ENCODE measurements around the gene AUH. TPM values are rescaled to one million over a fixed set of nuclear protein-coding genes. Genes with fewer than 3 reads are reported as not detected.

Gene AUH
- total RNA-seq, 1 experiment from 2014 or later = 21.7 TPM

DNA sequence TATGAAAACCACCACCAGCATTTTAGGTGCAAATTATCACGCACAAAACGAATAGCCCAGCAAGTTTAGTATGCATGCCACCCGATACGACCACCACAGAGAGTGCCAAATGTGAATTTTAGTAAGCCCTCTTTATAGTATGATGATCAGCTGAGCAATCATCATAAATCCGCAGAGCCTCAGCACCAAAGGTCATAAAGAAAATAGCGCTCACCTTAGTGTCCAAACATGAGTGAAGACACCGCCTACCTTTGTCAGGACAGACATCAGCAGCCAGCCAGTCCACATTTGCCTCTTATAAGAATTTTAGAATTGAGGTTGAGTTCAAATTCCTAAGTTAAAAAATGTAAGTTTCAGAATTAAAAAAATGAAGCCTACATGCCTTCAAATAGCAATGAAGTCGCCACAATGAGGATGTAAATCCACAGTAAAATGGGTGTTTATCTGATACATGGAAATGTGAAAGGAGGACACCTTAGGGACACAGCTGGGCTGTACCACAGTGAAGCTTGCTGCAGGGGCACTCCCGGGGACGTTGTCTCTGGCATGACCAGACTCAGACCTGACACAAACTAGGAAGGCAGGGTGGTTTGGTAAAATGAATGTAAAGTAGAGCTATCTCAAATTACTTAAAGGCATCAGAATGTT is 149.0 kb downstream of the AUH start:
- H3K4me2 ChIP-seq (ENCODE audit: insufficient read depth, insufficient read length, low read length) = no peak overlapping the region
- H2BK20ac ChIP-seq (ENCODE audit: low read depth, low read length, poor library complexity, severe bottlenecking) = no peak overlapping the region
- WGBS (ENCODE audit: extremely low coverage, insufficient read length, low lambda C conversion rate) = no CpG with 5 or more reads among the region's 10 CpGs
- H2AK5ac ChIP-seq (ENCODE audit: insufficient read length, low read length) = no peak overlapping the region
- H3K18ac ChIP-seq (ENCODE audit: insufficient read length, low read depth, low read length) = no peak overlapping the region
- no peak overlapping the region for H3K4ac ChIP-seq (ENCODE audit: low read depth, low read length)
- no peak overlapping the region for H3K23ac ChIP-seq (ENCODE audit: insufficient read length, low read depth, low read length)
- Mint-ChIP-seq H3K27me3 (ENCODE audit: low read depth) (no peaks in the 10 kb centered on the region), H3K36me3 (ENCODE audit: insufficient read depth in 1 of 3, low read depth in 3 of 3) (peaks cover 0 to 8% (median 4%) of the 10 kb centered on the region in 3 experiments; a peak in 3 of 7 replicates), H3K4me1 (peaks cover 10 to 12% of the 10 kb centered on the region in 2 experiments), H3K4me3 (no peak overlapping the region), H3K27ac (peak overlapping the region in 2 of 3 experiments; percentile 24 to 37; a peak in 3 of 7 replicates), H3K9me3 (no peaks in the 10 kb centered on the region)
- H4K5ac ChIP-seq (ENCODE audit: insufficient read length, low read depth, low read length) = no peak overlapping the region
- DNase-seq = no peak
- H3K9me3 ChIP-seq (ENCODE audit: control insufficient read depth, low read depth, low read length) = no peaks in the 10 kb centered on the region
- no peak overlapping the region for H4K91ac ChIP-seq (ENCODE audit: insufficient read length, low read depth, low read length)
- no peak overlapping the region for H2AFZ ChIP-seq (ENCODE audit: low read length)
- H2BK5ac ChIP-seq (ENCODE audit: insufficient read length, low read length) = no peak overlapping the region
- no peaks in the 10 kb centered on the region for H3K79me1 ChIP-seq (ENCODE audit: insufficient read depth, low read depth, low read length, poor library complexity, severe bottlenecking)
- H3K9ac ChIP-seq (ENCODE audit: extremely low read depth, insufficient read length, low read length) = no peak overlapping the region
- no peak overlapping the region for H3K27ac ChIP-seq (ENCODE audit: insufficient read length, low read depth, low read length)
- no peaks in the 10 kb centered on the region for H3K23me2 ChIP-seq (ENCODE audit: insufficient read length, low read depth, low read length, poor library complexity, severe bottlenecking)
- no peaks in the 10 kb centered on the region for H3K27me3 ChIP-seq (ENCODE audit: insufficient read depth, low read length)
- H4K8ac ChIP-seq (replicated peaks; ENCODE audit: insufficient read length, low read depth, low read length) = no peak overlapping the region
- no peak overlapping the region for H3K14ac ChIP-seq (ENCODE audit: insufficient read depth, low read length)
- H4K20me1 ChIP-seq (ENCODE audit: control insufficient read depth, insufficient read depth, insufficient read length) = no peaks in the 10 kb centered on the region
- no peak overlapping the region for H2BK120ac ChIP-seq (ENCODE audit: low read depth, low read length, poor library complexity, severe bottlenecking)
- H3K56ac ChIP-seq (ENCODE audit: insufficient read length, low read depth, low read length) = no peak overlapping the region
- H3K79me2 ChIP-seq (ENCODE audit: insufficient read depth, low read length) = no peaks in the 10 kb centered on the region
- peaks cover 4% of the 10 kb centered on the region for H3K4me1 ChIP-seq (ENCODE audit: insufficient read depth, low read length)
- TF ChIP-seq, protein P1, sequence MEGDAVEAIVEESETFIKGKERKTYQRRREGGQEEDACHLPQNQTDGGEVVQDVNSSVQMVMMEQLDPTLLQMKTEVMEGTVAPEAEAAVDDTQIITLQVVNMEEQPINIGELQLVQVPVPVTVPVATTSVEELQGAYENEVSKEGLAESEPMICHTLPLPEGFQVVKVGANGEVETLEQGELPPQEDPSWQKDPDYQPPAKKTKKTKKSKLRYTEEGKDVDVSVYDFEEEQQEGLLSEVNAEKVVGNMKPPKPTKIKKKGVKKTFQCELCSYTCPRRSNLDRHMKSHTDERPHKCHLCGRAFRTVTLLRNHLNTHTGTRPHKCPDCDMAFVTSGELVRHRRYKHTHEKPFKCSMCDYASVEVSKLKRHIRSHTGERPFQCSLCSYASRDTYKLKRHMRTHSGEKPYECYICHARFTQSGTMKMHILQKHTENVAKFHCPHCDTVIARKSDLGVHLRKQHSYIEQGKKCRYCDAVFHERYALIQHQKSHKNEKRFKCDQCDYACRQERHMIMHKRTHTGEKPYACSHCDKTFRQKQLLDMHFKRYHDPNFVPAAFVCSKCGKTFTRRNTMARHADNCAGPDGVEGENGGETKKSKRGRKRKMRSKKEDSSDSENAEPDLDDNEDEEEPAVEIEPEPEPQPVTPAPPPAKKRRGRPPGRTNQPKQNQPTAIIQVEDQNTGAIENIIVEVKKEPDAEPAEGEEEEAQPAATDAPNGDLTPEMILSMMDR (conservative IDR thresholded peaks at IDR 0.05) = no peak
- H3T11ph ChIP-seq (ENCODE audit: low read length) = no peak overlapping the region
- no peak overlapping the region for H2BK15ac ChIP-seq (ENCODE audit: low read depth, low read length)
- H2BK12ac ChIP-seq (ENCODE audit: insufficient read length, low read depth, low read length) = no peak overlapping the region
